Measurements from ENCODE around the gene HSPA12A.

DNA sequence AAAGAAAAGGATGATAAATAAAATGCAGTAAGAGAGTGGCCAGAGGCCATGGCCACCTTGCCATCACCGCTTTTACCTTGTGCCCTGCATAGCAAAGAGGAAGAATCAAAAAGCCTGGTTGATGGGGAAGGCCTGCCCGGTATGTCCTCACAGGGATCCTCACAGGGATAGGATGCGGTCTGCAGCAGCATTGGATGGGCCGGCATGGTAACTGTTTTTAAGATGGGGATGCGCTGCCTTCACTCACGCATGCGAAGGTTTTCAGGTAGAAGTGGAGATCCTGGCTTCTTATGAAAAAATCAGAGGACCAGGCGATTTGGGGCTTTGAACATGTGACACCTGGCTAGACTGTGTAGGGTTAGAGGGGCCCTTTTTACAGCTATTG, 109.2 kb downstream of the HSPA12A start:
- TF ChIP-seq, protein P1, sequence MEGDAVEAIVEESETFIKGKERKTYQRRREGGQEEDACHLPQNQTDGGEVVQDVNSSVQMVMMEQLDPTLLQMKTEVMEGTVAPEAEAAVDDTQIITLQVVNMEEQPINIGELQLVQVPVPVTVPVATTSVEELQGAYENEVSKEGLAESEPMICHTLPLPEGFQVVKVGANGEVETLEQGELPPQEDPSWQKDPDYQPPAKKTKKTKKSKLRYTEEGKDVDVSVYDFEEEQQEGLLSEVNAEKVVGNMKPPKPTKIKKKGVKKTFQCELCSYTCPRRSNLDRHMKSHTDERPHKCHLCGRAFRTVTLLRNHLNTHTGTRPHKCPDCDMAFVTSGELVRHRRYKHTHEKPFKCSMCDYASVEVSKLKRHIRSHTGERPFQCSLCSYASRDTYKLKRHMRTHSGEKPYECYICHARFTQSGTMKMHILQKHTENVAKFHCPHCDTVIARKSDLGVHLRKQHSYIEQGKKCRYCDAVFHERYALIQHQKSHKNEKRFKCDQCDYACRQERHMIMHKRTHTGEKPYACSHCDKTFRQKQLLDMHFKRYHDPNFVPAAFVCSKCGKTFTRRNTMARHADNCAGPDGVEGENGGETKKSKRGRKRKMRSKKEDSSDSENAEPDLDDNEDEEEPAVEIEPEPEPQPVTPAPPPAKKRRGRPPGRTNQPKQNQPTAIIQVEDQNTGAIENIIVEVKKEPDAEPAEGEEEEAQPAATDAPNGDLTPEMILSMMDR (IDR thresholded peaks at IDR 0.05), result no peak
- TF ChIP-seq POLR2A (IDR thresholded peaks at IDR 0.05; ENCODE audit: low read depth), result no peak
- TF ChIP-seq EP300 (IDR thresholded peaks at IDR 0.05), result no peak

Measured in esophagus muscularis mucosa (tissue), 4 donors.